B cell (primary cell): Measurements from ENCODE around the gene SRSF1. TPM values are rescaled to one million over a fixed set of nuclear protein-coding genes. Genes with fewer than 3 reads are reported as not detected.

Source experiments
- ATAC-seq: fragments of 200-7000 bp; cut with Tn5 transposase; one replicate; pipeline ENCODE4 v1.10.0; 2021; ENCODE audit warnings: low read depth, mild to moderate bottlenecking, moderate number of reproducible peaks, moderate library complexity
- CTCF ChIA-PET: fragments of 350-600 bp; sonication (Branson Sonifier 250); formaldehyde crosslinking; loops from one replicate; lab custom pipeline; 2021; ENCODE audit warnings: antibody characterized with exemption, inconsistent platforms; lab: Charles Lee
- POLR2A ChIA-PET: fragments of 350-600 bp; sonication (Branson Sonifier 250); formaldehyde crosslinking; loops from one replicate; lab custom pipeline; 2021; ENCODE audit warnings: antibody characterized with exemption; lab: Charles Lee
- DNase-seq: peaks from one replicate; pipeline ENCODE4 v3.0.0; 2013
- H2AFZ ChIP-seq: 2 replicates; pipeline ENCODE4 v1.6.1; 2012; ENCODE audit warnings: mild to moderate bottlenecking, low read depth, low read length; ENCODE audit not compliant: insufficient read depth, poor library complexity, severe bottlenecking
- H3K27ac ChIP-seq, 2 donors: 1 replicate in 1 of 2; 2 replicates in 1 of 2; pipeline ENCODE4 v1.5.1; 2012 to 2013; ENCODE audit warnings: low read length in 2 of 2, mild to moderate bottlenecking in 2 of 2, moderate library complexity in 1 of 2
- H3K27me3 ChIP-seq, 4 experiments: fragments of 200-600 bp in 1 of 4; sonication (generic) in 1 of 4; replicated peaks in 1 of 4; 1 replicate in 2 of 4; 2 replicates in 2 of 4; pipeline versions ENCODE4 v1.6.1 to v1.7.0; 2013 to 2016; ENCODE audit warnings: low read length in 3 of 4, mild to moderate bottlenecking in 2 of 4, mixed read lengths in 1 of 4, moderate library complexity in 1 of 4; ENCODE audit not compliant: insufficient read depth in 4 of 4, control insufficient read depth in 3 of 4; ENCODE audit errors: control extremely low read depth in 1 of 4
- H3K36me3 ChIP-seq, 2 experiments: replicated peaks in 1 of 2; 1 replicate in 1 of 2; 2 replicates in 1 of 2; pipeline versions ENCODE4 v1.6.1 to v1.7.1; 2013; ENCODE audit warnings: low read length in 1 of 2; ENCODE audit not compliant: insufficient read depth in 2 of 2, control insufficient read depth in 1 of 2; ENCODE audit errors: control extremely low read depth in 1 of 2, extremely low read depth in 1 of 2
- H3K4me1 ChIP-seq, 2 donors: fragments of 200-600 bp in 1 of 2; sonication (generic) in 1 of 2; 1 replicate in 1 of 2; 2 replicates in 1 of 2; pipeline versions ENCODE4 v1.5.1 to v1.6.1; 2013 to 2017; ENCODE audit warnings: low read length in 2 of 2; ENCODE audit not compliant: control insufficient read depth in 2 of 2, insufficient read depth in 2 of 2
- H3K4me2 ChIP-seq: replicated peaks from 2 replicates; pipeline ENCODE3; 2012; ENCODE audit warnings: mild to moderate bottlenecking, low read depth, low read length; ENCODE audit not compliant: poor library complexity, severe bottlenecking
- H3K4me3 ChIP-seq, 5 experiments: fragments of 200-600 bp in 1 of 5; sonication (generic) in 1 of 5; 1 replicate in 3 of 5; 2 replicates in 2 of 5; pipeline versions ENCODE4 v1.5.1 to v1.7.0; 2011 to 2016; ENCODE audit warnings: low read length in 4 of 5, mild to moderate bottlenecking in 4 of 5, low read depth in 2 of 5, control low read depth in 1 of 5, moderate library complexity in 1 of 5; ENCODE audit not compliant: insufficient read depth in 1 of 5; ENCODE audit errors: control extremely low read depth in 1 of 5, extremely low read depth in 1 of 5
- H3K79me2 ChIP-seq: fragments of 200-600 bp; sonication (generic); one replicate; pipeline ENCODE4 v1.6.0; 2016; ENCODE audit warnings: low read length; ENCODE audit not compliant: control insufficient read depth, insufficient read depth
- H3K9ac ChIP-seq: fragments of 200-600 bp; sonication (generic); 2 replicates; pipeline ENCODE4 v1.6.1; 2017; ENCODE audit warnings: mild to moderate bottlenecking, low read length, moderate library complexity
- H3K9me3 ChIP-seq, 3 donors: one replicate each; pipeline versions ENCODE4 v1.6.1 to v1.7.1; 2013; ENCODE audit warnings: low read length in 2 of 3; ENCODE audit not compliant: control insufficient read depth in 2 of 3, insufficient read depth in 1 of 3; ENCODE audit errors: control extremely low read depth in 1 of 3
- H4K20me1 ChIP-seq: 2 replicates; pipeline ENCODE4 v1.6.0; 2012; ENCODE audit warnings: mild to moderate bottlenecking, low read length; ENCODE audit not compliant: insufficient read depth, control insufficient read depth, poor library complexity, severe bottlenecking
- H3K27ac Mint-ChIP-seq: one replicate; pipeline ENCODE4 v1.8.0; 2021; ENCODE audit warnings: mixed read lengths
- H3K27me3 Mint-ChIP-seq: one replicate; pipeline ENCODE4 v1.8.0; 2021; ENCODE audit warnings: mixed read lengths
- H3K4me1 Mint-ChIP-seq: one replicate; pipeline ENCODE4 v1.8.0; 2021; ENCODE audit warnings: mixed read lengths
- H3K4me3 Mint-ChIP-seq: one replicate; pipeline ENCODE4 v1.8.0; 2021; ENCODE audit warnings: mixed read lengths
- H3K9me3 Mint-ChIP-seq: one replicate; pipeline ENCODE4 v1.8.0; 2022; ENCODE audit warnings: mixed read lengths; ENCODE audit not compliant: insufficient read depth
- CTCF ChIP-seq: fragments of 200-600 bp; IDR thresholded peaks from one replicate; pipeline ENCODE4 v1.8.0; 2022; ENCODE audit warnings: antibody characterized with exemption, mild to moderate bottlenecking
- EZH2 ChIP-seq: IDR thresholded peaks from 2 replicates; pipeline ENCODE4 v1.6.1; 2012; ENCODE audit warnings: borderline replicate concordance, low read depth, mild to moderate bottlenecking, moderate library complexity, low read length; ENCODE audit not compliant: insufficient read depth, poor library complexity, severe bottlenecking
- WGBS: methylation state at CpG from one replicate; pipeline ENCODE4 v1.1.5; 2013; ENCODE audit warnings: missing lambda C conversion rate; ENCODE audit not compliant: insufficient coverage; 5-methylcytosine and 5-hydroxymethylcytosine counted together
- intact Hi-C: fragments of 100-400 bp; cut with micrococcal nuclease; formaldehyde crosslinking; loops from one replicate; pipeline ENCODE4 v1.10.0; 2022
- polyA plus RNA-seq: library from polyadenylated mRNA; depleted of rRNA; stranded (reverse); fragments of >200 nt; gene quantifications from 2 replicates; pipeline ENCODE4 v1.2.3, GENCODE V29; 2012
- total RNA-seq, 2 donors: library from RNA; stranded (reverse); fragments of 120-200 nt in 1 of 2; gene quantifications; 1 replicate in 1 of 2; 2 replicates in 1 of 2; pipeline versions ENCODE4 v1.2.3 to v1.2.4, GENCODE V29; 2013 to 2022

SRSF1 gene
- total and polyA plus RNA-seq, 2 donors (not counting 1 experiment from before 2014, with no cell fraction given): 163 to 250 TPM

- Mint-ChIP-seq H3K4me3 (no peak overlapping the region), H3K9me3 (no peaks in the 10 kb centered on the region), H3K27me3 (peaks cover 28% of the 10 kb centered on the region), H3K4me1 (no peaks in the 10 kb centered on the region), H3K27ac (no peak overlapping the region)
- no peak overlapping the region for H3K9ac ChIP-seq
- DNase-seq (no peak), ATAC-seq (no peak)
- TF ChIP-seq EZH2 (no peak), CTCF (no peak)
- ChIA-PET POLR2A (no interaction called here), CTCF (no interaction called here)
- no peak overlapping the region for H3K27ac ChIP-seq
- no peaks in the 10 kb centered on the region for H3K79me2 ChIP-seq
- H3K4me1 ChIP-seq: no peaks in the 10 kb centered on the region
- H3K4me3 ChIP-seq: no peak overlapping the region
- no peaks in the 10 kb centered on the region for H4K20me1 ChIP-seq
- H3K36me3 ChIP-seq: no peaks in the 10 kb centered on the region
- H3K4me2 ChIP-seq: no peak overlapping the region
- H3K9me3 ChIP-seq: no peaks in the 10 kb centered on the region
- intact Hi-C loops: no loop called here
- WGBS: no CpG with 5 or more reads among the region's 1 CpG
- H2AFZ ChIP-seq: no peak overlapping the region
- H3K27me3 ChIP-seq: no peaks in the 10 kb centered on the region
These were observed 44.4 kb upstream of the SRSF1 start for GRCh38 chr17:58051468-58051867.

GRCh38 chr17:58050966-58051365 is 43.9 kb upstream of the SRSF1 start:
- no peak for TF ChIP-seq EZH2
- no peak for TF ChIP-seq CTCF
- Histone ChIP-seq H3K9me3 (no peaks in the 10 kb centered on the region), H3K4me1 (no peaks in the 10 kb centered on the region), H2AFZ (no peak overlapping the region), H3K27me3 (no peaks in the 10 kb centered on the region), H3K9ac (no peak overlapping the region), H3K4me2 (no peak overlapping the region), H3K36me3 (no peaks in the 10 kb centered on the region), H3K27ac (no peak overlapping the region), H3K79me2 (no peaks in the 10 kb centered on the region), H4K20me1 (no peaks in the 10 kb centered on the region), H3K4me3 (no peak overlapping the region)
- ChIA-PET POLR2A (no interaction called here), CTCF (interaction anchor here (0.5 kb wide), 1 partner anchor 11 kb away, joined by 4 read pairs; no protein-coding TSS in a partner anchor)
- H3K9me3 Mint-ChIP-seq: no peaks in the 10 kb centered on the region
- peaks cover 32% of the 10 kb centered on the region for H3K27me3 Mint-ChIP-seq
- H3K4me1 Mint-ChIP-seq: no peaks in the 10 kb centered on the region
- no CpG with 5 or more reads among the region's 2 CpGs for WGBS
- no peak overlapping the region for H3K27ac Mint-ChIP-seq
- intact Hi-C loops: no loop called here
- H3K4me3 Mint-ChIP-seq: no peak overlapping the region
- no peak for ATAC-seq
- no peak for DNase-seq
